ENCODE measurements around the gene GASK1A.

DNA sequence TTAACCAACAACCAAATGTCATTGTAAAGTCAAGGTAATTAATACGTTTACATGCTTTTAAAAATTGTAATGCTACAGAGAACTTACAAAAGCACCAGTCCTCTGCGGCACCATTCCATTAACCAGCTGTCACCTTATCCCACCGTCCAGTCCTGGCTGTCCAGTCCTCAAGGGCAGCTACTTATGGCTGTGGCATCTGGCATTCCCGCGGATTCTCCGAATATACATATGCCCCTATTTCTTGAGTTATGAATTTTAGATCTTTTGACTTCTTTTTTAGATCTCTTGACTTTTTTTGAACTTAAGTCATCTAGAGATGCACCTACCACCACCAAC is 127.2 kb downstream of the GASK1A start:
- TF ChIP-seq POLR2A (IDR thresholded peaks at IDR 0.05; ENCODE audit: low read depth, low read length) (no peak), MAFK (IDR thresholded peaks at IDR 0.05; ENCODE audit: low read depth, low read length) (no peak)

All from IMR-90 (cell line).